CD4-positive, alpha-beta T cell treated with Interleukin-1 beta for 1 hour (primary cell): Measurements from ENCODE around the gene ADD3.

Experiments
- DNase-seq, 2 donors: peaks; one replicate each; pipeline ENCODE4 v3.0.0-alpha.2; 2020 to 2022

Gene ADD3

GRCh38 chr10:110074298-110074697, 66.5 kb downstream of the ADD3 start:
- DNase-seq: peak in 1 of 2 donors; percentile 49

GRCh38 chr10:110074758-110075671, 67.2 kb downstream of the ADD3 start:
- no peak for DNase-seq

- no peak for DNase-seq
Observed at GRCh38 chr10:110075686-110076085, 67.9 kb downstream of the ADD3 start.

DNA sequence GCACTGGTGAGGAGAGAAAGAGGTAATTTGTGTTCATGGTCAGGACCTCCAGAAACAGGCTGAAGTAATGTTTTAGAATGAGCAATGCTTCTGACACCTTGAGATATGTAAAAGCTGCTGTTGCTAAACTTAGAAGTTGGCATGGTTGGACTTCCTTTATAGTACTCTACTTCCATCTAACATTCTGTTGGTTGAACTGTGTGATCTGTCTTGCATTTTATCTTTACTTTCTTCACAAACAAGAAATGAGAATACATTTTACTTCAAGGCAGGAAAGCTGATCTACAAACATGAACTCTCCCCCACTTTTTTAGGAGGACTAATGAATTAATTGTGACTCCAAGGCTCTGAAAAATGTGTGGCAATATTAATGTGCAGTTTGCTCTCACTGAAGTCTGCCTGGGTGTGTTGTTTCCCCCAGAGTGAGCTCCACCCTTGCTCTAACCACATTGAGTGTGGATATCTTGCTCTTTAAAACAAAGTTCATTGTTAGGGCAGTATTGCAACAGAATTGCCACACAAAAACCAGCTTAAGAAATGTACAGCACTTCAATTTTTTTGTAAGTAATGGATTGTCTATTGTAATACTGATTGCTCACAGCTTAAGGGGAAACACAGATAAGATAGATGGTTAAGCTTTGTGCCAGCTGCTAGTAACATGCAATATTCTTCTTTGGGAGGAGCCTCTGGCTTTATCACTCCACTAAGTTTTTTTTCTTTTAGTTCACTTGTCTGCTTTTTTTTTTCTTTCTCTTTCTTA, 69.0 kb downstream of the ADD3 start:
- DNase-seq: peak; percentile 60 to 63

DNA sequence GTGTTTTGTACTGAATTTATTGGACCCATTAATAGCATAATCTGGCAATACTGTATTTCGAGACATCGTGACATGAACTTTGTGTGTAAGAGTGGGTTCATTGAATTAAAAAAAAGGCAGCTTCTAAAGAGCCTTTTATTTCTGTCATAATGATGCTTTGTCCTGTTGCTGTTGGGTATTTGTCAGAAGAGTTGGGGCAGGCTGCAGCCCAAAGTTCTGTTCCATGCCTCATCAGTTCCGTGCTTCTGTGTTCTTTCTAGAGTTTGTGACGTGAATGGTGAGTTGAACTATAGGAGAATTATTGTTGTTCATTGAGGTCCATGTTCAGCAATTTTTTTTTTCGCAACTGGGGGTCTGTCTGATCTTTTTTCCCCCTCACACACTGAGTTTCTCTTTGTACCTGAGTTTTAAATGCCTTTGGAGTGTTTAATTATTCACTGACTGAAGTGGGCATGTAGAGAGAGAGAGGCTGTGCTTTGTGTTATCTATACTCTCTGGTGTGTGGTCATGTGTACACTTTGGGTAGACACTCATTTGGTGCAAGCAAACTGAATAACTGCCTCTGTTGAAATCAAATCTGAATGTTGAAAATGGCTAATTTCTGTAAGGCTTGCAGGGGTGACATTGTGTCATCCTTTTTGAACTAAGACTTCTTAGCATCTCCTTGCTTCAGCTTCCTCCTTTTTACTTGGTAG, 69.8 kb downstream of the ADD3 start:
- DNase-seq: peak in 1 of 2 donors; percentile 35

- no peak for DNase-seq
Observed at GRCh38 chr10:110078317-110078716, 70.5 kb downstream of the ADD3 start.

DNA sequence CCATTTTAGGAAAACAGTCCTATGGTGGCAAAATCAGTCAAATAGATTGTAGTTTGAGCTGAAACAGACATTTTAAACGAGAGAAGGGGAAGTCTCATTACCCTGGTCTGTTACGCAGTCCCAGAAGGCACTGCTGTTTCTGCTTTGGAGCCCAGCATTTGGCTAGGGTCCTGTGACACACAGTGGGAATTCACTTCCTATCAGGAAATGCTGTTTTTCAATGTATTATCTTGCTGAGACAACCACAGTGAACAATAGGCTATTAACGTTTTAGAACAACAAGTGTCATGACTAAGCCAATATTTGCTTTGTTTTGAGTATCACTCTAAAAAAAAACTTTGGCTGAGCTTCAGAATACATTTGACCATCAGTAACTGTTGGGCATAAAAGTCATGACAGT, 74.1 kb downstream of the ADD3 start:
- DNase-seq: peak in 1 of 2 donors; percentile 44

GRCh38 chr10:110083884-110084283, 76.1 kb downstream of the ADD3 start:
- no peak for DNase-seq

- DNase-seq: no peak
Observed at GRCh38 chr10:110087682-110088081, 79.9 kb downstream of the ADD3 start.

- DNase-seq: no peak
Observed at GRCh38 chr10:110088367-110089104, 80.8 kb downstream of the ADD3 start.

GRCh38 chr10:110091830-110092229, 84.0 kb downstream of the ADD3 start:
- no peak for DNase-seq

DNA sequence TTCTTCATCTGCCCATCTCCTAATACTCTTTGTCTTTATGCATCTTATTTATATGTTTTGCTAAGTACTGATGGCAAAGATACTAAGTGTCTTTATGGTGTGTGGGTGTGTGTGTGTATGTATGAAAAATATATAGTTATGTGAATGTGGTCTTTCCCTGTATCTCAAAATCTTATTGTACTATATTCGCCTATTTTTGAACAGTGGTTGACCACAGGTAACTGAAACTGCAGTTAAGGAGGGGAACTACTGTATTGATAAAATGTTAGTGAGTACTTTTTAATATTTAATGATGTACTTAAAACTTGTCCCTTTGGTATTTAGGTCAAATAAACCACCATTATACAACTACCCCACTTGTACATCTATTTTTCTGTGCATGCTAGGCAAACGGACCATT, 85.9 kb downstream of the ADD3 start:
- DNase-seq: no peak

- no peak for DNase-seq
Observed at GRCh38 chr10:110094786-110095185, 87.0 kb downstream of the ADD3 start.

DNA sequence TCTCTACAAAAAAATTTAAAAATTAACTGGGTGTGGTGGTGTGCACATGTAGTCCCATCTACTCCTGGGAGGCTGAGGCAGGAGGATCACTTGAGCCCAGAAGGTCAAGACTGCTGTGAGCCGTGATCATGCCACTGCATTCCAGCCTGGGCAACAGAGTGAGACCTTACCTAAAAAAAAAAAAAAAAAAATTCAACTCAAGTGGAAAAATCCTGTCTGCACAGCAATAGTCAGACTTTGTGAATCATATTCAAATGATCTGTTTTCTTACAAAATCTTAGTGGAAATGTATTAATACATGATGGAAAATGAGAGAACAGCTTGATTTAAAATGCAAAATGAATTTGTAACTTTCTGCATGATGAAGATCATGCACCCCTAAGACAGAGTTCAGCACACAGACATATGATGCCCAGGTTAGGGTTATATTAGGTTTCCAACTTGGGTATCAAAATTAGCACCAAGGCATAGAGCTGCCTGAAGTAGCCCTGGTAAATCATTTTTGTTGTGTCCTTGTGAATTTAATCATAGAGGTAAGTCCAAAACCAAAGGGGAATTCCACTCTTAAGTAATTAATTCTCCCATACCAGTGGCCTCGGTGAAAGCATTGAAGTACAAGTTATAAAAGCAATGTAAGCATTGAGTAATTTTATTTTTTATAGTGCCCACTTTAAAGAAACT, 93.8 kb downstream of the ADD3 start:
- no peak for DNase-seq

DNA sequence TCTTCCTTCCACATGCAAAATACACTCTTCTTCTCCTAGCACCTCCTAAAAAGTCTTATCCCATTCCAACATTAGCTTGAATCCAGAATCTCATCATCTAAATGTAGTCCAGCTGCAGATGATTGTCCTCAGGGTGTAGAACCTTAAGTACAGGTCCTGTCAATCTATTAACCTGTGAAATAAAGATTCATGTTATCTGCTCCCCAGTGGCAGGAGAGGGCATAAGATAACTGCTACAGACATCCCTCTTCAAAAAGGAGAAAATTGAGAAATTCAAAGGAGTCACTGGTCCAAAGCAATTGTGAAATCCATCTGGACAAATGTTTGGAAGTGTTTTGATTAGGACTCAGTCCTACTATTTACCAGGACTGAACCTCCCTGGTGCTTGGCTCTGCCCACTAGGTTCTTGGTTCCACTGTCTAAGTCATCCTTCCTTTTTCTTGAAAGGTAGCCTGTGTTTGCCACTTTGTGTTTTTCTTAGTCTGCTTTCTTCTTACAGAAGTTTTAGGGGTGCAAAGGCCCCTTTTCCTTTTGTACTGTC, 96.2 kb downstream of the ADD3 start:
- no peak for DNase-seq

GRCh38 chr10:110105873-110106272, 98.1 kb downstream of the ADD3 start:
- DNase-seq: no peak

GRCh38 chr10:110107430-110107829, 99.6 kb downstream of the ADD3 start:
- no peak for DNase-seq

DNA sequence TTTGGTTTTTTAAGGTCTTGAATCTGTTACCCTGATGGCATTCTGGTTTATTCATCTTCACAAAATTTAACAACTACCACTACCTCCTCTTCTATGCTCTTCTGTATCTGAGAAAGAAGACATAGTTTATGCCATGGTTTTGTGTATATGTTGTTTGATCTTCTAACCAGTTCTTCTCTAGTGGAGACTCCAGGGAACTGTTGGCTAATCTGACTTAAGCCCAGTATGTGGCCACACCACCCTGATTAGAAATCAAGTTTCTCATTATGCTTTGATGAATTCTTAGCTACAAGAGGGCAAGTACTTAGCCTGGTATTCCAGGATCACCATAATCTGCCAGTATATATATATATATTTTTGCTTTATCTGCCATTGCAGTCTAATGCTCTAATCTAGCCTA, 100.1 kb downstream of the ADD3 start:
- DNase-seq: no peak

DNA sequence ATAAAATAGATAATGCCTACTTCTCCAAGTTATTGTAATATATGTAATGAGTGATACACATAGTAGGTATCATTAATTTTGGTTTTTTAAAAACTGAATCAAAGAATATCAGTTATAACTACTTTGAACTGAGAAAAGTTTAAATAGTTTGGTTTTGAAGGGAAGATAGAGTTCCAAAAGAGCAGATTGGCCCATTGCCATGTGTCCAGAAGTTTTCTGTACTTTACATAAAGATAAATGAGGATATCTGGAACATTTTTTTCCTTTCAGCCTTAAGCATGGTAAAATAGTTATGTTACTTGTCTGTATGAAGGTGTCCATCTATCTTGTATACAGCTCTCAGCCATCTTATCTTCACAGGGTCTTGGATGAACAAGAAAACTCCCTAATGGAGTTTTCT, 101.7 kb downstream of the ADD3 start:
- DNase-seq: no peak

- DNase-seq: no peak
Observed at GRCh38 chr10:110110338-110110737, 102.6 kb downstream of the ADD3 start.

DNA sequence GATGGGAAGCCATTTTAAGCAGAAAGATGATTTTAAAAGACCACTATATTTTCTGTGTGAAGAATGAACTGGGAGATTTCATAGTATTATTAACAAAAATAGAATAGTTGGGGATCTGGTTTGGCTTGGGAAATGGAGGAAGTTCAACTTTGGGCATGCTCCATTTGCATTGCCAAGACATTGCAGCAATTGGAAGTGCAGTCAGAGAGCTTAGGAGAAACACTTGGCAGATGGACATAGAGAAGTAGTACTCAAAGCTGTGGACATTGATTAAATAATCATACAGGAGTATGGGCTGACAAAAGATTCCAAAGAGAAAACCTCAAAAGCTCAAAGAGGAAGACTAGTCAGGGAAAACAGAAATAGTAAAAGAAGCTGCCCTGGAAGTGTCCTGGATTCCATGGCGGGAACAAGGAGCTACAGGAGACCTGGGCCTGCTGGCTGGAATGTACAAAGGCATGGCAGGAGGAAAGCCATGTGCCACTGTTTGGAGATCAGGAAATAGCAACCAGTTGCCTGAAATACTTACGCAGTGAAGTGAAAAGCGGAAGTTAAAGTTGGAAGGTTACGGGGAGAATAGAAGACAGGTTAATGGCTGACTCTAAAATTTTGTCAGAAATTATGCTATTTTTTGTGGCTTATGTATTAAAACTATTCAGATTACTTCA, 106.0 kb downstream of the ADD3 start:
- DNase-seq: no peak
